Thyroid gland (tissue), 4 donors: ENCODE measurements around the gene RHBDD2. TPM values are rescaled to one million over a fixed set of nuclear protein-coding genes. Genes with fewer than 3 reads are reported as not detected.
"Not testable (repeated sequence)": the region's sequence is repeated elsewhere in the genome, so short reads cannot be mapped to it uniquely, and the experiment has no call there.

Source experiments
- DNase-seq, 2 donors: peaks; one replicate each; pipeline ENCODE4 v3.0.0-alpha.2; 2019
- H3K27ac ChIP-seq, 3 donors: fragments of 200-600 bp; sonication (generic); 1 replicate in 2 of 3; 2 replicates in 1 of 3; pipeline ENCODE4 v1.5.1; 2016 to 2019; ENCODE audit warnings: mild to moderate bottlenecking in 1 of 3, moderate library complexity in 1 of 3
- H3K27me3 ChIP-seq: fragments of 200-600 bp; sonication (generic); one replicate; pipeline ENCODE4 v1.5.1; 2019
- H3K36me3 ChIP-seq, 2 donors: fragments of 200-600 bp; sonication (generic); one replicate each; pipeline ENCODE4 v1.5.1; 2016 to 2019
- H3K4me1 ChIP-seq, 2 donors: fragments of 200-600 bp; sonication (generic); one replicate each; pipeline ENCODE4 v1.5.1; 2017 to 2019
- H3K4me3 ChIP-seq, 3 donors: fragments of 200-600 bp; sonication (generic); replicated peaks in 1 of 3; 1 replicate in 2 of 3; 2 replicates in 1 of 3; pipeline ENCODE4 v1.5.1; 2016; ENCODE audit warnings: mild to moderate bottlenecking in 1 of 3
- H3K9me3 ChIP-seq: fragments of 200-600 bp; sonication (generic); one replicate; pipeline ENCODE4 v1.5.1; 2017
- CTCF ChIP-seq, 6 experiments: fragments of 200-600 bp in 3 of 6; fragments of 450-650 bp in 3 of 6; sonication (generic) in 3 of 6; IDR thresholded peaks; one replicate each; pipeline ENCODE4 v1.5.1; 2016 to 2019; ENCODE audit warnings: antibody characterized with exemption in 6 of 6, mild to moderate bottlenecking in 2 of 6, inconsistent platforms in 1 of 6, moderate library complexity in 1 of 6
- POLR2A ChIP-seq, 2 donors: fragments of 450-650 bp; IDR thresholded peaks; one replicate each; pipeline ENCODE4 v1.6.1; 2017; ENCODE audit warnings: antibody characterized with exemption in 2 of 2, mild to moderate bottlenecking in 2 of 2, moderate library complexity in 1 of 2
- WGBS, 2 donors: methylation state at CpG; one replicate each; pipeline ENCODE4 v1.1.5; 2017; 5-methylcytosine and 5-hydroxymethylcytosine counted together
- intact Hi-C: fragments of 100-400 bp; cut with DNase I; formaldehyde crosslinking; loops from one replicate; pipeline ENCODE4 v1.15.1; 2023
- total RNA-seq, 4 donors: library from RNA; depleted of rRNA; stranded (reverse); fragments of >200 nt; gene quantifications; one replicate each; pipeline ENCODE4 v1.2.3, GENCODE V29; 2016

Gene RHBDD2
- total RNA-seq, 4 donors from 2014 or later = 68.9 to 170 (median 129) TPM

GRCh38 chr7:75909521-75910132, 30.8 kb downstream of the RHBDD2 start:
- H3K27me3 ChIP-seq = no peaks in the 10 kb centered on the region
- no peaks in the 10 kb centered on the region for H3K36me3 ChIP-seq
- DNase-seq = no peak
- H3K9me3 ChIP-seq = no peaks in the 10 kb centered on the region
- no peak overlapping the region for H3K27ac ChIP-seq
- TF ChIP-seq CTCF (IDR thresholded peaks at IDR 0.05) (no peak), POLR2A (IDR thresholded peaks at IDR 0.05) (no peak)
- peaks cover 4 to 6% of the 10 kb centered on the region in 2 donors for H3K4me1 ChIP-seq
- intact Hi-C loops = no loop called here
- no peak overlapping the region for H3K4me3 ChIP-seq
- 87 to 90% methylated on average over 5 of the region's 5 CpGs for WGBS, 2 donors

- H3K4me3 ChIP-seq, H3K36me3 ChIP-seq, H3K27ac ChIP-seq, H3K9me3 ChIP-seq, H3K4me1 ChIP-seq, intact Hi-C loops, H3K27me3 ChIP-seq, DNase-seq: not testable (repeated sequence)
- WGBS, 2 donors = 76 to 78% methylated on average over 12 of the region's 12 CpGs
Measured at GRCh38 chr7:75911186-75911585, 32.4 kb downstream of the RHBDD2 start.

GRCh38 chr7:75913437-75913836, 34.6 kb downstream of the RHBDD2 start:
- H3K36me3 ChIP-seq = no peaks in the 10 kb centered on the region
- 94 to 97% methylated on average over 6 of the region's 6 CpGs for WGBS, 2 donors
- H3K27me3 ChIP-seq = no peaks in the 10 kb centered on the region
- H3K27ac ChIP-seq = no peak overlapping the region
- no peak for DNase-seq
- no peak overlapping the region for H3K4me3 ChIP-seq
- no peak for TF ChIP-seq CTCF (IDR thresholded peaks at IDR 0.05)
- no peak for TF ChIP-seq POLR2A (IDR thresholded peaks at IDR 0.05)
- H3K4me1 ChIP-seq = peaks cover 18 to 31% of the 10 kb centered on the region in 2 donors
- intact Hi-C loops = no loop called here
- no peaks in the 10 kb centered on the region for H3K9me3 ChIP-seq

GRCh38 chr7:75914169-75914654, 35.4 kb downstream of the RHBDD2 start:
- peak; percentile 43 to 55 for DNase-seq
- peak overlapping the region; percentile 65 to 86 (median 69) for H3K4me3 ChIP-seq
- no peaks in the 10 kb centered on the region for H3K27me3 ChIP-seq
- peak overlapping the region; percentile 86 to 94 (median 86) for H3K27ac ChIP-seq
- TF ChIP-seq POLR2A (IDR thresholded peaks at IDR 0.05) = no peak
- no peak for TF ChIP-seq CTCF (IDR thresholded peaks at IDR 0.05)
- no peaks in the 10 kb centered on the region for H3K36me3 ChIP-seq
- intact Hi-C loops = no loop called here
- 25 to 45% methylated on average over 18 of the region's 18 CpGs for WGBS, 2 donors
- peaks cover 25 to 39% of the 10 kb centered on the region in 2 donors for H3K4me1 ChIP-seq
- no peaks in the 10 kb centered on the region for H3K9me3 ChIP-seq

GRCh38 chr7:75914655-75915415, 36.0 kb downstream of the RHBDD2 start, which contains the start of gene POR:
TSS of gene POR (plus strand) at chr7:75915155. CDS start at chr7:75954002, 38,847 bp downstream.
- Histone ChIP-seq H3K9me3 (no peaks in the 10 kb centered on the region), H3K4me1 (peaks cover 32 to 45% of the 10 kb centered on the region in 2 donors), H3K27ac (peak within 1 kb of the TSS; percentile 86 to 98 (median 94)), H3K36me3 (no peaks in the 10 kb centered on the region), H3K27me3 (no peaks in the 10 kb centered on the region), H3K4me3 (peak within 1 kb of the TSS; percentile 69 to 100 (median 86))
- WGBS, 2 donors = 0 to 3% methylated on average over 7 to 10 of the region's 82 CpGs
- DNase-seq = peak; percentile 93 to 95
- intact Hi-C loops = loop anchor here (5.0 kb wide), 1 partner anchor 77 kb away; the partner anchor contains the start of gene TMEM120A
- peak in 1 of 6 experiments; percentile 25 for TF ChIP-seq CTCF (IDR thresholded peaks at IDR 0.05)
- TF ChIP-seq POLR2A (IDR thresholded peaks at IDR 0.05) = peak; percentile 99 to 100
